OCI-LY3 (cell line): ENCODE measurements around the gene ANKRD33B.
"Not testable (repeated sequence)": the region's sequence is repeated elsewhere in the genome, so short reads cannot be mapped to it uniquely, and the experiment has no call there.

Experiments
- H2AFZ ChIP-seq: fragments of 200-600, 300-600 bp; shearing (Covaris generic); 2 replicates; pipeline ENCODE4 v1.6.0; 2014; ENCODE audit warnings: antibody characterized with exemption, low read depth, low read length
- H3K27ac ChIP-seq: fragments of 200-600, 300-600 bp; sonication (generic); 2 replicates; pipeline ENCODE4 v1.5.1; 2014; ENCODE audit warnings: mild to moderate bottlenecking, low read length, moderate library complexity, mixed read lengths
- H3K27me3 ChIP-seq: fragments of 200-600, 300-600 bp; sonication (generic); 2 replicates; pipeline ENCODE4 v1.6.1; 2014; ENCODE audit warnings: low read depth, low read length, mixed read lengths
- H3K36me3 ChIP-seq: fragments of 200-600, 300-600 bp; sonication (generic); replicated peaks from 2 replicates; pipeline ENCODE3; 2014; ENCODE audit warnings: low read depth, low read length, mixed read lengths
- H3K4me1 ChIP-seq: fragments of 300-600, 200-600 bp; sonication (generic); 2 replicates; pipeline ENCODE4 v1.6.1; 2014; ENCODE audit warnings: low read length, mixed read lengths
- H3K4me2 ChIP-seq: fragments of 200-600, 300-600 bp; sonication (generic); 2 replicates; pipeline ENCODE4 v1.6.1; 2014; ENCODE audit warnings: low read length, mixed read lengths
- H3K4me3 ChIP-seq: fragments of 300-600, 200-600 bp; sonication (generic); 2 replicates; pipeline ENCODE4 v1.5.1; 2014; ENCODE audit warnings: antibody characterized with exemption, mild to moderate bottlenecking, low read length, moderate library complexity
- H3K79me2 ChIP-seq: fragments of 300-600, 200-600 bp; shearing (Covaris generic); 2 replicates; pipeline ENCODE4 v1.6.1; 2014; ENCODE audit warnings: mild to moderate bottlenecking, low read length, mixed read lengths
- H3K9ac ChIP-seq: fragments of 300-600, 200-600 bp; shearing (Covaris generic); 2 replicates; pipeline ENCODE4 v1.6.0; 2014; ENCODE audit warnings: mild to moderate bottlenecking, low read length, moderate library complexity
- H3K9me3 ChIP-seq: fragments of 200-600, 300-600 bp; shearing (Covaris generic); 2 replicates; pipeline ENCODE4 v1.6.1; 2014; ENCODE audit warnings: low read length, mixed read lengths; ENCODE audit not compliant: insufficient read depth
- H4K20me1 ChIP-seq: fragments of 200-600, 300-600 bp; sonication (generic); 2 replicates; pipeline ENCODE4 v1.6.1; 2016; ENCODE audit warnings: low read length, mixed read lengths; ENCODE audit not compliant: insufficient read depth
- CTCF ChIP-seq: fragments of 200-600, 300-600 bp; sonication (generic); IDR thresholded peaks from 2 replicates; pipeline ENCODE4 v1.5.1; 2014; ENCODE audit warnings: antibody characterized with exemption, low read length, low read depth
- EZH2phosphoT487 ChIP-seq: fragments of 200-600 bp; shearing (Covaris generic); IDR thresholded peaks from 2 replicates; pipeline ENCODE4 v1.6.1; 2018; ENCODE audit warnings: antibody characterized with exemption, mixed run types, low read depth

The ANKRD33B gene

GRCh38 chr5:10637944-10638343 lies 74.1 kb downstream of the ANKRD33B start:
- no peaks in the 10 kb centered on the region for H3K27me3 ChIP-seq
- peaks cover 4% of the 10 kb centered on the region; the same call in 1 of the 2 replicates for H4K20me1 ChIP-seq
- no peak overlapping the region for H2AFZ ChIP-seq
- no peaks in the 10 kb centered on the region for H3K9me3 ChIP-seq
- peaks cover 78% of the 10 kb centered on the region for H3K79me2 ChIP-seq
- no peak overlapping the region for H3K27ac ChIP-seq
- no peak overlapping the region for H3K9ac ChIP-seq
- TF ChIP-seq EZH2phosphoT487 (no peak), CTCF (no peak)
- no peak overlapping the region for H3K4me3 ChIP-seq
- H3K4me1 ChIP-seq: peaks cover 54% of the 10 kb centered on the region
- H3K4me2 ChIP-seq: no peak overlapping the region
- H3K36me3 ChIP-seq: peaks cover 34% of the 10 kb centered on the region

GRCh38 chr5:10638723-10639122 lies 74.9 kb downstream of the ANKRD33B start:
- H2AFZ ChIP-seq, H3K4me2 ChIP-seq, H3K9me3 ChIP-seq, H4K20me1 ChIP-seq, H3K9ac ChIP-seq, H3K27ac ChIP-seq, H3K27me3 ChIP-seq, H3K4me3 ChIP-seq: not testable (repeated sequence)
- peaks cover 54% of the 10 kb centered on the region for H3K4me1 ChIP-seq
- peaks cover 77% of the 10 kb centered on the region for H3K79me2 ChIP-seq
- H3K36me3 ChIP-seq: peaks cover 33% of the 10 kb centered on the region

- Histone ChIP-seq H3K4me3 (no peak overlapping the region), H2AFZ (no peak overlapping the region), H3K4me2 (no peak overlapping the region), H3K9ac (no peak overlapping the region), H3K79me2 (peaks cover 81% of the 10 kb centered on the region), H3K9me3 (no peaks in the 10 kb centered on the region), H3K27me3 (no peaks in the 10 kb centered on the region), H3K4me1 (peaks cover 54% of the 10 kb centered on the region), H4K20me1 (peaks cover 4% of the 10 kb centered on the region; the same call in 1 of the 2 replicates), H3K36me3 (peaks cover 28% of the 10 kb centered on the region), H3K27ac (no peak overlapping the region)
- TF ChIP-seq CTCF (no peak), EZH2phosphoT487 (no peak)
These were observed 76.0 kb downstream of the ANKRD33B start for GRCh38 chr5:10639846-10640368.

GRCh38 chr5:10642367-10642766 lies 78.5 kb downstream of the ANKRD33B start:
- Histone ChIP-seq H3K4me1 (peaks cover 38% of the 10 kb centered on the region), H3K9ac (no peak overlapping the region), H3K4me3 (no peak overlapping the region), H3K79me2 (peaks cover 86% of the 10 kb centered on the region), H3K27ac (no peak overlapping the region), H2AFZ (no peak overlapping the region), H3K36me3 (peaks cover 33% of the 10 kb centered on the region), H4K20me1 (peaks cover 9% of the 10 kb centered on the region; the same call in 1 of the 2 replicates), H3K27me3 (no peaks in the 10 kb centered on the region), H3K9me3 (no peaks in the 10 kb centered on the region), H3K4me2 (no peak overlapping the region)
- no peak for TF ChIP-seq EZH2phosphoT487
- TF ChIP-seq CTCF: no peak
